OCI-LY3 (cell line): Measurements from ENCODE around the gene ZNF579.

Experiments used
- CTCF ChIP-seq: fragments of 200-600, 300-600 bp; sonication (generic); IDR thresholded peaks from 2 replicates; pipeline ENCODE4 v1.5.1; 2014; ENCODE audit warnings: antibody characterized with exemption, low read length, low read depth
- EZH2phosphoT487 ChIP-seq: fragments of 200-600 bp; shearing (Covaris generic); IDR thresholded peaks from 2 replicates; pipeline ENCODE4 v1.6.1; 2018; ENCODE audit warnings: antibody characterized with exemption, mixed run types, low read depth

- no peak for TF ChIP-seq CTCF
- no peak for TF ChIP-seq EZH2phosphoT487
Observed at GRCh38 chr19:55603581-55604292, 23.1 kb upstream of the ZNF579 start.
